Spleen (tissue), 11 donors: ENCODE data around the gene GMDS. TPM values are rescaled to one million over a fixed set of nuclear protein-coding genes. Genes with fewer than 3 reads are reported as not detected.

ENCODE experiments used
- DNase-seq: peaks from one replicate; pipeline ENCODE4 v3.0.0-alpha.2; 2020
- H3K27ac ChIP-seq, 8 donors: fragments of 200-600 bp; sonication (generic) in 7 of 8; 1 replicate in 4 of 8; 2 replicates in 4 of 8; pipeline versions ENCODE4 v1.5.0 to v1.8.0; 2016 to 2021; ENCODE audit warnings: inconsistent platforms in 4 of 8, mild to moderate bottlenecking in 4 of 8, moderate library complexity in 1 of 8
- H3K27me3 ChIP-seq, 7 donors: fragments of 200-600 bp; sonication (generic) in 6 of 7; replicated peaks in 1 of 7; 1 replicate in 4 of 7; 2 replicates in 3 of 7; pipeline versions ENCODE4 v1.5.0 to v1.8.0; 2016 to 2021; ENCODE audit warnings: inconsistent platforms in 3 of 7, mild to moderate bottlenecking in 1 of 7
- H3K36me3 ChIP-seq, 6 donors: fragments of 200-600 bp; sonication (generic) in 5 of 6; 1 replicate in 4 of 6; 2 replicates in 2 of 6; pipeline versions ENCODE4 v1.5.0 to v1.8.0; 2016 to 2021; ENCODE audit warnings: inconsistent platforms in 2 of 6
- H3K4me1 ChIP-seq, 6 donors: fragments of 200-600 bp; sonication (generic) in 5 of 6; 1 replicate in 3 of 6; 2 replicates in 3 of 6; pipeline versions ENCODE4 v1.5.0 to v1.8.0; 2016 to 2021; ENCODE audit warnings: inconsistent platforms in 3 of 6
- H3K4me3 ChIP-seq, 8 donors: fragments of 200-600 bp; sonication (generic) in 7 of 8; 1 replicate in 4 of 8; 2 replicates in 4 of 8; pipeline versions ENCODE4 v1.5.0 to v1.8.0; 2016 to 2021; ENCODE audit warnings: inconsistent platforms in 4 of 8, mild to moderate bottlenecking in 4 of 8, moderate library complexity in 2 of 8
- H3K9me3 ChIP-seq, 8 donors: fragments of 200-600 bp; sonication (generic) in 7 of 8; 1 replicate in 4 of 8; 2 replicates in 4 of 8; pipeline versions ENCODE4 v1.5.0 to v1.8.0; 2016 to 2021; ENCODE audit warnings: inconsistent platforms in 4 of 8
- POLR2A ChIP-seq, 3 donors: fragments of 450-650 bp; IDR thresholded peaks; one replicate each; pipeline ENCODE4 v1.5.1; 2017; ENCODE audit warnings: antibody characterized with exemption in 3 of 3, mild to moderate bottlenecking in 1 of 3
- POLR2AphosphoS5 ChIP-seq, 3 donors: sonication (generic); formaldehyde crosslinking; IDR thresholded peaks; one replicate each; pipeline ENCODE4 v1.5.1; 2017; ENCODE audit warnings: antibody characterized with exemption in 3 of 3
- WGBS, 5 donors: extraction: QIAGEN DNeasy Blood & Tissue Kit in 3 of 5; methylation state at CpG; one replicate each; pipeline versions ENCODE4 v1.1.5 to v1.1.7; 2013 to 2018; 5-methylcytosine and 5-hydroxymethylcytosine counted together
- intact Hi-C: fragments of 100-400 bp; cut with DNase I; formaldehyde crosslinking; loops from one replicate; pipeline ENCODE4 v1.15.0; 2023; ENCODE audit warnings: low total_unique reads
- polyA plus RNA-seq, 3 donors: library from polyadenylated mRNA; stranded (reverse); fragments of 200-250 nt; gene quantifications; one replicate each; pipeline ENCODE4 v1.2.1, GENCODE V29; 2013
- total RNA-seq, 7 donors: library from RNA; depleted of rRNA in 3 of 7; stranded (reverse); fragments of >200 nt in 3 of 7; fragmentation: NEBNext Ultra II Directional in 4 of 7; extraction: Animal tissue kit (Norgen Biotek cat#: 25700) in 4 of 7; gene quantifications; one replicate each; pipeline versions ENCODE4 v1.1.0 to v1.2.1, GENCODE V29; 2016 to 2021
- TF ChIP-seq, protein P1 (sequence below), 11 experiments: fragments of 200-600 bp in 7 of 11; fragments of 450-650 bp in 4 of 11; sonication (generic) in 4 of 11; IDR thresholded peaks in 8 of 11; conservative IDR thresholded peaks in 3 of 11; 1 replicate in 7 of 11; 2 replicates in 4 of 11; pipeline versions ENCODE4 v1.4.0 to v1.8.0; 2016 to 2021; ENCODE audit warnings: antibody characterized with exemption in 11 of 11, inconsistent platforms in 4 of 11, mild to moderate bottlenecking in 1 of 11
- donor health status: healthy with polysubstance abuse.
- donor health status: DM: no; HTN: no; CAD: no; lungs with moderate emphysema.
- donor health status: DM: no; HTN: no; CAD: no.
- donor health status: Bipolar disorder and iron deficiency.
- donor health status: healthy.
- donor health status: DM: no; HTN: no; CAD: no.
- donor health status: DM: yes; HTN: yes; CAD: no.

The GMDS gene
- total and polyA plus RNA-seq, 10 donors: 9.1 to 30.8 (median 17.7) TPM

DNA sequence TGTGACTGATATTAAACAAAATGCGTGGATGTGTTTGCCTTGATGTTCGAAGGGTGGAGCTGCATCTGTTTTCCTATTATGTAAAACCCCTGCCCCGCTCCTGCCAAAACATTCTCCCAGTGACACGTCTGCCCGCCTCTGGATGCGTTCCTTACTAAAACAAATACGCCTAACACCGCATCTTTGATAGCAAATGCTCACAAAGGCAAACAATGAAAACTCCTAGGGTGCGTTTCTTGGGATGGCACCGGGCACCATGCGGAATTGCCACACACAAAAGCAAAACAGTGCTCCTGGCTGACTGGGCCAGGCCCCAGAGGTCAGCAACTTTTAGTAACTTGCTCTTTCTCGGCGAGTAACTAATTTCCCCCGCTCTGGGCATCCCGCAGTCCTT, 644.6 kb downstream of the GMDS start:
- TF ChIP-seq POLR2A (IDR thresholded peaks at IDR 0.05) (no peak), POLR2AphosphoS5 (IDR thresholded peaks at IDR 0.05) (no peak)
- TF ChIP-seq, protein P1, sequence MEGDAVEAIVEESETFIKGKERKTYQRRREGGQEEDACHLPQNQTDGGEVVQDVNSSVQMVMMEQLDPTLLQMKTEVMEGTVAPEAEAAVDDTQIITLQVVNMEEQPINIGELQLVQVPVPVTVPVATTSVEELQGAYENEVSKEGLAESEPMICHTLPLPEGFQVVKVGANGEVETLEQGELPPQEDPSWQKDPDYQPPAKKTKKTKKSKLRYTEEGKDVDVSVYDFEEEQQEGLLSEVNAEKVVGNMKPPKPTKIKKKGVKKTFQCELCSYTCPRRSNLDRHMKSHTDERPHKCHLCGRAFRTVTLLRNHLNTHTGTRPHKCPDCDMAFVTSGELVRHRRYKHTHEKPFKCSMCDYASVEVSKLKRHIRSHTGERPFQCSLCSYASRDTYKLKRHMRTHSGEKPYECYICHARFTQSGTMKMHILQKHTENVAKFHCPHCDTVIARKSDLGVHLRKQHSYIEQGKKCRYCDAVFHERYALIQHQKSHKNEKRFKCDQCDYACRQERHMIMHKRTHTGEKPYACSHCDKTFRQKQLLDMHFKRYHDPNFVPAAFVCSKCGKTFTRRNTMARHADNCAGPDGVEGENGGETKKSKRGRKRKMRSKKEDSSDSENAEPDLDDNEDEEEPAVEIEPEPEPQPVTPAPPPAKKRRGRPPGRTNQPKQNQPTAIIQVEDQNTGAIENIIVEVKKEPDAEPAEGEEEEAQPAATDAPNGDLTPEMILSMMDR (IDR thresholded peaks at IDR 0.05 in 8 of 11, conservative IDR thresholded peaks at IDR 0.05 in 3 of 11): no peak
- DNase-seq: peak; percentile 34
- 63 to 69% (median 69%) methylated on average over 15 of the region's 15 CpGs for WGBS, 5 donors
- Histone ChIP-seq H3K27ac (no peak overlapping the region), H3K4me3 (no peak overlapping the region), H3K27me3 (peaks cover 4 to 96% (median 60%) of the 10 kb centered on the region in 7 donors), H3K36me3 (no peaks in the 10 kb centered on the region), H3K4me1 (peaks cover 14 to 35% (median 25%) of the 10 kb centered on the region in 6 donors), H3K9me3 (no peaks in the 10 kb centered on the region)
- intact Hi-C loops: loop anchor here (5.0 kb wide), 1 partner anchor 502 kb away; no protein-coding TSS in a partner anchor

DNA sequence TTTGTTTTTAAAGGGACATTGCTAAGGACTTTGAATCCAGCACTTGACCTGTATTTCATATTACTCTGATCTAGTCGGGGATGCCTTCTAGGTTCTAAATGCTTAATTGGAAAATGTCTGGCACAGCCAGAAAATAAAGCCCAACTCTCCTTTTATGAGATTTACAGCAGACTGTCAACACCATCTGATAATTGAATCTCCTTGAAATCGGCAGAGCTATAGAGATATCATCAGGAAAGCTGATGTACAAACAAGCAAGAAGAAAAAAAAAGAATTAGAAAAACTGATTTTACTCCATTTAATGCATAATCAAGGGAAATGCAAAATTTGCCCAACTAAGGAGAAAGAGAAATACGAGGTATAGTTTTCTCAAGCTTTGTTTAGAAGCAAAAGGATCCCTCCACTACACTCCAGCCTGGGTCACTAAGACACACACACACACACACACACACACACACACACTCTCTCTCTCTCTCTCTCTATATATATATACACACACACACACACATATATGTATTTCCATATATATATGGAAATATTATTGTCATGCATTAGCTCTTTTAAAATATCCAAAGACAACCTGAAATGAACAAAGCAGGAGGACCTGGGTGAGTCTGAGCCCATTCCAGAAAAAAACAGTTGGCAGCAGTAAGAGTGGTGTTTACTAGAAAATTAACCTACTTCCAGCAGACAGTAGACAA, 645.2 kb downstream of the GMDS start:
- Histone ChIP-seq H3K4me3 (no peak overlapping the region), H3K4me1 (peaks cover 12 to 29% (median 20%) of the 10 kb centered on the region in 6 donors), H3K36me3 (no peaks in the 10 kb centered on the region), H3K9me3 (no peaks in the 10 kb centered on the region), H3K27ac (no peak overlapping the region), H3K27me3 (peaks cover 0 to 96% (median 60%) of the 10 kb centered on the region in 7 donors)
- WGBS, 5 donors: 71 to 80% (median 76%) methylated on average over 3 of the region's 3 CpGs
- DNase-seq: no peak
- intact Hi-C loops: loop anchor here (5.0 kb wide), 1 partner anchor 502 kb away; no protein-coding TSS in a partner anchor
- TF ChIP-seq POLR2AphosphoS5 (IDR thresholded peaks at IDR 0.05): no peak

GRCh38 chr6:1599469-1599868, 645.9 kb downstream of the GMDS start:
- peaks cover 5 to 22% (median 12%) of the 10 kb centered on the region in 6 donors for H3K4me1 ChIP-seq
- TF ChIP-seq POLR2AphosphoS5 (IDR thresholded peaks at IDR 0.05) (no peak), POLR2A (IDR thresholded peaks at IDR 0.05) (no peak)
- TF ChIP-seq, protein P1 (IDR thresholded peaks at IDR 0.05 in 8 of 11, conservative IDR thresholded peaks at IDR 0.05 in 3 of 11): no peak
- 84 to 93% (median 90%) methylated on average over 10 of the region's 10 CpGs for WGBS, 5 donors
- H3K36me3 ChIP-seq: no peaks in the 10 kb centered on the region
- peaks cover 0 to 96% (median 59%) of the 10 kb centered on the region in 7 donors for H3K27me3 ChIP-seq
- intact Hi-C loops: loop anchor here (5.0 kb wide), 2 partner anchors 753 to 1033 kb away; no protein-coding TSS in a partner anchor
- peak; percentile 39 for DNase-seq
- no peaks in the 10 kb centered on the region for H3K9me3 ChIP-seq
- H3K4me3 ChIP-seq: no peak overlapping the region
- no peak overlapping the region for H3K27ac ChIP-seq

- peak; percentile 68 for DNase-seq
- Histone ChIP-seq H3K4me1 (peaks cover 0 to 16% (median 7%) of the 10 kb centered on the region in 6 donors), H3K9me3 (no peaks in the 10 kb centered on the region), H3K27ac (no peak overlapping the region), H3K4me3 (no peak overlapping the region), H3K27me3 (peaks cover 0 to 96% (median 57%) of the 10 kb centered on the region in 7 donors), H3K36me3 (no peaks in the 10 kb centered on the region)
- intact Hi-C loops: loop anchor here (5.0 kb wide), 2 partner anchors 753 to 1033 kb away; no protein-coding TSS in a partner anchor
- TF ChIP-seq, protein P1 (IDR thresholded peaks at IDR 0.05 in 8 of 11, conservative IDR thresholded peaks at IDR 0.05 in 3 of 11): no peak
- TF ChIP-seq POLR2A (IDR thresholded peaks at IDR 0.05) (no peak), POLR2AphosphoS5 (IDR thresholded peaks at IDR 0.05) (no peak)
- WGBS, 5 donors: 86 to 96% (median 89%) methylated on average over 13 to 24 of the region's 24 CpGs
These were observed 646.5 kb downstream of the GMDS start for GRCh38 chr6:1598886-1599285.
